ENCODE data around the gene C16orf78. TPM values are rescaled to one million over a fixed set of nuclear protein-coding genes. Genes with fewer than 3 reads are reported as not detected.

C16orf78 gene
- total RNA-seq, 4 donors from 2014 or later, result not detected

- 46 to 54% methylated on average over 3 of the region's 3 CpGs for WGBS, 2 donors
- Histone ChIP-seq H3K27ac (no peak overlapping the region), H3K27me3 (no peaks in the 10 kb centered on the region), H3K4me1 (no peaks in the 10 kb centered on the region), H3K9me3 (no peaks in the 10 kb centered on the region), H3K36me3 (no peaks in the 10 kb centered on the region), H3K4me3 (no peak overlapping the region)
- TF ChIP-seq EP300 (IDR thresholded peaks at IDR 0.05), result no peak
- TF ChIP-seq POLR2A (IDR thresholded peaks at IDR 0.05), result no peak
- TF ChIP-seq CTCF (IDR thresholded peaks at IDR 0.05), result no peak
- no peak for DNase-seq (ENCODE audit: low spot score in 2 of 2)
Measured at GRCh38 chr16:49362230-49362629, 11.4 kb upstream of the C16orf78 start.

- Histone ChIP-seq H3K9me3 (peaks cover 0 to 5% (median 0%) of the 10 kb centered on the region in 4 donors), H3K4me3 (no peak overlapping the region), H3K27ac (no peak overlapping the region), H3K27me3 (no peaks in the 10 kb centered on the region), H3K4me1 (no peaks in the 10 kb centered on the region), H3K36me3 (no peaks in the 10 kb centered on the region)
- WGBS, 2 donors, result 66 to 68% methylated on average over 4 of the region's 4 CpGs
- TF ChIP-seq CTCF (IDR thresholded peaks at IDR 0.05) (no peak), EP300 (IDR thresholded peaks at IDR 0.05) (no peak), POLR2A (IDR thresholded peaks at IDR 0.05) (no peak)
- DNase-seq (ENCODE audit: low spot score in 2 of 2), result no peak
Measured at GRCh38 chr16:49365711-49366509, 7.7 kb upstream of the C16orf78 start.

- DNase-seq (ENCODE audit: low spot score in 2 of 2), result no peak
- H3K9me3 ChIP-seq, result peaks cover 0 to 5% (median 0%) of the 10 kb centered on the region in 4 donors
- WGBS, 2 donors, result 59 to 62% methylated on average over 3 of the region's 3 CpGs
- no peak for TF ChIP-seq CTCF (IDR thresholded peaks at IDR 0.05)
- TF ChIP-seq POLR2A (IDR thresholded peaks at IDR 0.05), result no peak
- no peak for TF ChIP-seq EP300 (IDR thresholded peaks at IDR 0.05)
- no peak overlapping the region for H3K27ac ChIP-seq
- H3K4me1 ChIP-seq, result no peaks in the 10 kb centered on the region
- no peak overlapping the region for H3K4me3 ChIP-seq
- H3K36me3 ChIP-seq, result no peaks in the 10 kb centered on the region
- H3K27me3 ChIP-seq, result no peaks in the 10 kb centered on the region
Measured at GRCh38 chr16:49366669-49367068, 6.9 kb upstream of the C16orf78 start.

GRCh38 chr16:49369651-49370611 lies 3.7 kb upstream of the C16orf78 start:
- Histone ChIP-seq H3K4me3 (no peak overlapping the region), H3K9me3 (peaks cover 0 to 5% (median 0%) of the 10 kb centered on the region in 4 donors), H3K27me3 (no peaks in the 10 kb centered on the region), H3K27ac (no peak overlapping the region), H3K4me1 (no peaks in the 10 kb centered on the region), H3K36me3 (no peaks in the 10 kb centered on the region)
- no peak for TF ChIP-seq CTCF (IDR thresholded peaks at IDR 0.05)
- TF ChIP-seq EP300 (IDR thresholded peaks at IDR 0.05), result no peak
- TF ChIP-seq POLR2A (IDR thresholded peaks at IDR 0.05), result no peak
- WGBS, 2 donors, result 54 to 55% methylated on average over 3 of the region's 3 CpGs
- no peak for DNase-seq (ENCODE audit: low spot score in 2 of 2)
